Activated B cell treated with CpG ODN at 0.5 μM for 24 hours (primary cell): ENCODE results near the gene QKI. TPM values are rescaled to one million over a fixed set of nuclear protein-coding genes. Genes with fewer than 3 reads are reported as not detected.

Experiments used
- ATAC-seq: fragments of 200-7000 bp; cut with Tn5 transposase; one replicate; pipeline ENCODE4 v1.10.0; 2021; ENCODE audit warnings: low read depth, mild to moderate bottlenecking, moderate library complexity
- CTCF ChIA-PET: fragments of 350-600 bp; sonication (Branson Sonifier 250); formaldehyde crosslinking; loops from one replicate; lab custom pipeline; 2021; ENCODE audit warnings: antibody characterized with exemption; lab: Charles Lee
- POLR2A ChIA-PET: fragments of 350-600 bp; sonication (Branson Sonifier 250); formaldehyde crosslinking; loops from one replicate; lab custom pipeline; 2021; ENCODE audit warnings: antibody characterized with exemption; lab: Charles Lee
- DNase-seq: peaks from one replicate; pipeline ENCODE4 v3.0.0; 2022
- H3K27ac Mint-ChIP-seq: one replicate; pipeline ENCODE4 v1.8.0; 2020; ENCODE audit warnings: mixed read lengths
- H3K27me3 Mint-ChIP-seq: one replicate; pipeline ENCODE4 v1.8.0; 2021; ENCODE audit warnings: mixed read lengths
- H3K36me3 Mint-ChIP-seq: one replicate; pipeline ENCODE4 v1.8.0; 2021; ENCODE audit warnings: low read depth, mixed read lengths
- H3K4me1 Mint-ChIP-seq: one replicate; pipeline ENCODE4 v1.8.0; 2021; ENCODE audit warnings: mixed read lengths
- H3K4me3 Mint-ChIP-seq: one replicate; pipeline ENCODE4 v1.8.0; 2020; ENCODE audit warnings: mild to moderate bottlenecking, mixed read lengths
- H3K9me3 Mint-ChIP-seq: one replicate; pipeline ENCODE4 v1.8.0; 2020; ENCODE audit warnings: mixed read lengths
- CTCF ChIP-seq: fragments of 200-600 bp; IDR thresholded peaks from one replicate; pipeline ENCODE4 v1.8.0; 2022; ENCODE audit warnings: antibody characterized with exemption, mild to moderate bottlenecking
- intact Hi-C: fragments of 100-400 bp; cut with micrococcal nuclease; formaldehyde crosslinking; loops from one replicate; pipeline ENCODE4 v1.15.1; 2024
- total RNA-seq: library from RNA; stranded (reverse); gene quantifications from 2 replicates; pipeline ENCODE4 v1.2.3, GENCODE V29; 2022

The QKI gene
- total RNA-seq, 1 donor from 2014 or later: 61.5 TPM

GRCh38 chr6:163491737-163492300 is 77.3 kb downstream of the QKI start:
- no peak overlapping the region for H3K4me3 Mint-ChIP-seq
- POLR2A ChIA-PET: no interaction called here
- TF ChIP-seq CTCF: no peak
- no peak for ATAC-seq
- CTCF ChIA-PET: no interaction called here
- DNase-seq: no peak
- H3K27me3 Mint-ChIP-seq: no peaks in the 10 kb centered on the region
- peaks cover 58% of the 10 kb centered on the region for H3K4me1 Mint-ChIP-seq
- H3K36me3 Mint-ChIP-seq: peaks cover 8% of the 10 kb centered on the region
- intact Hi-C loops: no loop called here
- H3K27ac Mint-ChIP-seq: no peak overlapping the region
- H3K9me3 Mint-ChIP-seq: no peaks in the 10 kb centered on the region

- ChIA-PET POLR2A (no interaction called here), CTCF (no interaction called here)
- no peak for TF ChIP-seq CTCF
- Mint-ChIP-seq H3K4me1 (peaks cover 37% of the 10 kb centered on the region), H3K4me3 (no peak overlapping the region), H3K9me3 (peaks cover 2% of the 10 kb centered on the region), H3K36me3 (peaks cover 11% of the 10 kb centered on the region), H3K27me3 (no peaks in the 10 kb centered on the region), H3K27ac (no peak overlapping the region)
- intact Hi-C loops: no loop called here
- no peak for DNase-seq
- no peak for ATAC-seq
Observed at GRCh38 chr6:163494279-163494727, 79.8 kb downstream of the QKI start.

GRCh38 chr6:163496205-163496604 is 81.7 kb downstream of the QKI start:
- Mint-ChIP-seq H3K9me3 (peaks cover 3% of the 10 kb centered on the region), H3K4me1 (peaks cover 26% of the 10 kb centered on the region), H3K4me3 (no peak overlapping the region), H3K27me3 (no peaks in the 10 kb centered on the region), H3K36me3 (peaks cover 11% of the 10 kb centered on the region), H3K27ac (no peak overlapping the region)
- ChIA-PET POLR2A (no interaction called here), CTCF (no interaction called here)
- TF ChIP-seq CTCF: no peak
- no peak for DNase-seq
- no peak for ATAC-seq
- intact Hi-C loops: no loop called here

GRCh38 chr6:163500105-163500504 is 85.6 kb downstream of the QKI start:
- peaks cover 24% of the 10 kb centered on the region for H3K36me3 Mint-ChIP-seq
- ChIA-PET POLR2A (interaction anchor here (0.7 kb wide), 1 partner anchor 73 kb away, joined by 6 read pairs; no protein-coding TSS in a partner anchor), CTCF (no interaction called here)
- TF ChIP-seq CTCF: no peak
- H3K27ac Mint-ChIP-seq: no peak overlapping the region
- peaks cover 12% of the 10 kb centered on the region for H3K9me3 Mint-ChIP-seq
- no peak overlapping the region for H3K4me3 Mint-ChIP-seq
- H3K27me3 Mint-ChIP-seq: no peaks in the 10 kb centered on the region
- no peak for DNase-seq
- ATAC-seq: no peak
- intact Hi-C loops: no loop called here
- H3K4me1 Mint-ChIP-seq: peaks cover 22% of the 10 kb centered on the region

- TF ChIP-seq CTCF: no peak
- Mint-ChIP-seq H3K4me1 (peaks cover 18% of the 10 kb centered on the region), H3K27me3 (no peaks in the 10 kb centered on the region), H3K4me3 (no peak overlapping the region), H3K36me3 (peaks cover 33% of the 10 kb centered on the region), H3K27ac (no peak overlapping the region), H3K9me3 (peaks cover 18% of the 10 kb centered on the region)
- DNase-seq: no peak
- intact Hi-C loops: no loop called here
- CTCF ChIA-PET: no interaction called here
- no peak for ATAC-seq
- POLR2A ChIA-PET: no interaction called here
Observed at GRCh38 chr6:163501026-163501425, 86.5 kb downstream of the QKI start.
